HUES6 (cell line): ENCODE results near the gene FCER2.
"Not testable (repeated sequence)": the region's sequence is repeated elsewhere in the genome, so short reads cannot be mapped to it uniquely, and the experiment has no call there.

Experiments
- H3K27ac ChIP-seq: 2 replicates; pipeline ENCODE4 v1.7.0; 2013; ENCODE audit warnings: low read depth, mild to moderate bottlenecking, low read length, inconsistent platforms
- H3K27me3 ChIP-seq: 2 replicates; pipeline ENCODE4 v1.6.1; 2013; ENCODE audit warnings: low read length; ENCODE audit not compliant: control insufficient read depth, insufficient read depth
- H3K36me3 ChIP-seq: 2 replicates; pipeline ENCODE4 v1.6.1; 2013; ENCODE audit warnings: low read length; ENCODE audit not compliant: control insufficient read depth, insufficient read depth
- H3K4me1 ChIP-seq: 2 replicates; pipeline ENCODE4 v1.6.1; 2013; ENCODE audit warnings: low read length; ENCODE audit not compliant: control insufficient read depth, insufficient read depth
- H3K4me3 ChIP-seq: 2 replicates; pipeline ENCODE4 v1.5.1; 2013; ENCODE audit warnings: low read depth, low read length
- H3K9ac ChIP-seq: one replicate; pipeline ENCODE4 v1.6.1; 2013; ENCODE audit warnings: mild to moderate bottlenecking, low read length
- H3K9me3 ChIP-seq: 2 replicates; pipeline ENCODE4 v1.6.1; 2013; ENCODE audit warnings: low read depth, low read length; ENCODE audit not compliant: control insufficient read depth, insufficient read depth

Gene FCER2

DNA sequence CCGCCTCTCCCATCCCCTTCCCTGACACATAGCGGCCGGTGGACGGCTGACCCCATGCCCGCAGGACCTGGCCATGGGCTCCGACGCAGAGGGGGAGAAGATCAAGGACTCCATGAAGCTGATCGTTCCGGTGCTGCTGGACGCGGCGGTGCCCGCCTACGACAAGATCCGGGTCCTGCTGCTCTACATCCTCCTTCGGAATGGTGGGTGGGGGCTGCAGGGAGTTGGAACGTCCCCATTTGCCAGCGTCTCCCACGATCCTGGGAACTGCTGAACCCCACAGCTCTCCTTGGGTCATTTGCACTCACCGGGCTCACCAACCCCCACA is 57.4 kb downstream of the FCER2 start:
- Histone ChIP-seq H3K4me3 (no peak overlapping the region), H3K36me3 (peaks cover 24% of the 10 kb centered on the region), H3K4me1 (no peaks in the 10 kb centered on the region), H3K27me3 (no peaks in the 10 kb centered on the region), H3K27ac (no peak overlapping the region), H3K9ac (no peak overlapping the region), H3K9me3 (no peaks in the 10 kb centered on the region; the same call in 1 of the 2 replicates)

DNA sequence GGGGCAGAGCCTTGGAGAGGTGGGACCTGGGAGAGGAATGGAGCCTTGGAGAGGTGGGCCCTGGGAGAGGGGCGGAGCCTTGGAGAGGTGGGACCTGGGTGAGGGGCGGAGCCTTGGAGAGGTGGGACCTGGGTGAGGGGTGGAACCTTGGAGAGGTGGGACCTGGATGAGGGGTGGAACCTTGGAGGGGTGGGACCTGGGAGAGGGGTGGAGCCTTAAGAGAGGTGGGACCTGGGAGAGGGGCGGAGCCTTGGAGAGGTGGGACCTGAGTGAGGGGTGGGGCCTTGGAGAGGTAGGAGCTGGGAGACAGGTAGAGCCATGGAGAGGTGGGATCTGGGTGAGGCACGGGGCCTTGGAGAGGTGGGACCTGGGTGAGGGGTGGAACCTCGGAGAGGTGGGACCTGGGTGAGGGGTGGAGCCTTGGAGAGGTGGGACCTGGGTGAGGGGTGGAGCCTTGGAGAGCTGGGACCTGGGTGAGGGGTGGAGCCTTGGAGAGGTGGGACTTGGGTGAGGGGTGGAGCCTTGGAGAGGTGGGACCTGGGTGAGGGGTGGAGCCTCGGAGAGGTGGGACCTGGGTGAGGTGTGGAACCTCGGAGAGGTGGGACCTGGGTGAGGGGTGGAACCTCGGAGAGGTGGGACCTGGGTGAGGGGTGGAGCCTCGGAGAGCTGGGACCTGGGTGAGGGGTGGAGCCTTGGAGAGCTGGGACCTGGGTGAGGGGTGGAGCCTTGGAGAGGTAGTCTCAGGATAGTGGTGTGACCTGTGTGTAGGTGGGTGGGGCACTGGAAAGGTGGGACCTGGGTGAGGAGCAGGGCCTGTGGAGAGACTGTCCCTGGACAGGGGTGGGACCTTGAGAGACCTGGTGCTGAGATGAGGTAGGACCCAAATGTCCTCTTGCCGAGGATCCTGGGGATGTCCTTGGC is 58.0 kb downstream of the FCER2 start:
- not testable (repeated sequence) for H3K4me3 ChIP-seq, H3K27me3 ChIP-seq, H3K9me3 ChIP-seq, H3K27ac ChIP-seq, H3K4me1 ChIP-seq, H3K9ac ChIP-seq
- peaks cover 24% of the 10 kb centered on the region for H3K36me3 ChIP-seq

DNA sequence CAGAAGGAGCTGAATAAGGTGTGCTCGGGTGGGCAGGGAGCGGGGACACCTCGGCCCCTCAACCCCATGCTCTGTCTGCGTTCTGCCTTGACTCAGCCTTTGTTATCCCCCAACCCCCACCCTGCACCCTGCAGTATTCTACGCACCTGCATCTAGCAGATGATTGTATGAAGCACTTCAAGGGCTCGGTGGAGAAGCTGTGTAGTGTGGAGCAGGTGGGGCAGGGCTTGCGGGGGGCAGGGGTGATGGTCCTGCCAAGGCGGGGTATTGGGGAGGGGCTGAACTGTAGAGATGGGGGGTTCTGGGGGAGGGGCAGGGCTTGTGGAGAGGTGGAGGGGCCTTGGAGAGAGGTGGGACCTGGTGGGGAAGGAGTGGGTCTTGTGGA is 58.9 kb downstream of the FCER2 start:
- Histone ChIP-seq H3K4me1 (no peaks in the 10 kb centered on the region), H3K27ac (no peak overlapping the region)

DNA sequence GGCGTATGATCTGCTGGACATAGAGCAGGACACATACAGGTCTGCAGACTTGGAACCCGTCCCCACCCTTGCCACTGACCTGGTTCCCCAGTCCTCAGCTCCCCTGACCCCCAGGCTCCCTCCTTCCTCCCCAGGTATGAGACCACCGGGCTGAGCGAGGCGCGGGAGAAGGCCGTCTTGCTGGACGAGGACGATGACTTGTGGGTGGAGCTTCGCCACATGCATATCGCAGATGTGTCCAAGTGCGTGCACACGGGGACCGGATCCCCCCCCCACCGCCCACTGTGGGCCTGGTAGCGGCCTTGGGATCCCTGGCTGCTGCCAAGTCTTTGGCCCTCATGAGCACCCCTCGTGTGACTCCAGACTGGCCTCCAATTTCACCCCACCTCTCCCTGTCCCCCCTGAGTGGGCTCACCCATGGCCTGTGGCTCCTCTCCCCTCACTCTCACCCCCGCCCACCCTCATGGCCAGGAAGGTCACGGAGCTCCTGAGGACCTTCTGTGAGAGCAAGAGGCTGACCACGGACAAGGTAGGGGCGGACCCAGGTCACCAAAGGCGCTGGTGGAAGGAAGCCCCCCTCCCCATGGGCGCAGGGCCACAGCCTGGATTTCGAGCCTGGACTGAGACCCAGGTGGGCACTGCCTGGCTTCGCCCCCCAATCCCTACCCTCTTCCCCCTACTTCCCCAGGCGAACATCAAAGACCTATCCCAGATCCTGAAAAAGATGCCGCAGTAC is 59.5 kb downstream of the FCER2 start:
- no peaks in the 10 kb centered on the region for H3K27me3 ChIP-seq
- no peaks in the 10 kb centered on the region; the same call in 1 of the 2 replicates for H3K4me1 ChIP-seq
- peaks cover 24% of the 10 kb centered on the region for H3K36me3 ChIP-seq
- no peak overlapping the region for H3K4me3 ChIP-seq
- H3K27ac ChIP-seq = no peak overlapping the region
- H3K9ac ChIP-seq = no peak overlapping the region
- H3K9me3 ChIP-seq = no peaks in the 10 kb centered on the region; the same call in 1 of the 2 replicates

More for the DNA sequence above, 58.9 kb downstream of the FCER2 start:
- Histone ChIP-seq H3K4me3 (no peak overlapping the region), H3K27me3 (no peaks in the 10 kb centered on the region), H3K9ac (no peak overlapping the region), H3K9me3 (no peaks in the 10 kb centered on the region; the same call in 1 of the 2 replicates), H3K36me3 (peaks cover 24% of the 10 kb centered on the region)

DNA sequence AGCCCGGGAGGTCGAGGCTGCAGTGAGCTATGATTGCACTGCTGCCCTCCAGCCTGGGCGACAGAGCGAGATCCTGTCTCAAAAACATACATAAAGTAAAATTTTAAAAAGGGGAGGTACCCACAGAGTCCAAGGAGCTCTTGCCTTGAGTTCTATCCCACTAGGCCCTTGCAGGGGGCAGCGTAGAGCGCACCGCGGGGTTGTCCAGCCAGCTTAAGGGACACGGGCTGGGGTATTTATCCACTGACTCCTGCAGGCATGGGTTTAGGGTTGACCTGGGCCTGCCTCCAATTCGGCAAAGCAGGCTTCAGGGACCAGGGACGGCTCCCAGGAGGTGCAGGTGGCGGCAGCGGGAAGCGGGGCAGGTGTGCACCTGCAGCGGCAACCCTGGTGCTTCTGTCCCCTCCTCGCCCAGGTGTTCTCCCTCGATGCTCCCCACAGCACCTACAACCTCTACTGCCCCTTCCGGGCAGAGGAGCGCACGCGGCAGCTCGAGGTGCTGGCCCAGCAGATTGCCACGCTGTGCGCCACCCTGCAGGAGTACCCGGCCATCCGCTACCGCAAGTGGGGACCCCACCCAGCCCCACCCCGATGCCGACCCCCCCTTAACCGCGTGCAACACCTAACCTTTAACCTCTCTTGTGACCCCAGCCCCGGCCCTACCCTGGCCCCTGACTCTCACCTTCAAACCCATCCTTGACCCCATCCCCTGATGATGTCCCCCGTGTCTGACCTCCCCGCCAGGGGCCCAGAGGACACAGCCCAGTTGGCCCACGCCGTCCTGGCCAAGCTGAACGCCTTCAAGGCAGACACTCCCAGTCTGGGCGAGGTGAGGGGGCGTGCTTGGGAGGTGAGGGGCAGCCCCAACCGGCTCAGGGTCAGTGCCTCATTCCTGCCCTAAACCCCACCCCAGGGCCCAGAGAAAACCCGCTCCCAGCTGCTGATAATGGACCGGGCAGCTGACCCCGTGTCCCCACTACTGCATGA is 60.3 kb downstream of the FCER2 start:
- peaks cover 21% of the 10 kb centered on the region for H3K36me3 ChIP-seq
- no peak overlapping the region for H3K27ac ChIP-seq
- H3K4me3 ChIP-seq = no peak overlapping the region
- no peak overlapping the region for H3K9ac ChIP-seq
- no peaks in the 10 kb centered on the region; the same call in 1 of the 2 replicates for H3K9me3 ChIP-seq
- peaks cover 1% of the 10 kb centered on the region for H3K4me1 ChIP-seq
- peaks cover 2% of the 10 kb centered on the region for H3K27me3 ChIP-seq

DNA sequence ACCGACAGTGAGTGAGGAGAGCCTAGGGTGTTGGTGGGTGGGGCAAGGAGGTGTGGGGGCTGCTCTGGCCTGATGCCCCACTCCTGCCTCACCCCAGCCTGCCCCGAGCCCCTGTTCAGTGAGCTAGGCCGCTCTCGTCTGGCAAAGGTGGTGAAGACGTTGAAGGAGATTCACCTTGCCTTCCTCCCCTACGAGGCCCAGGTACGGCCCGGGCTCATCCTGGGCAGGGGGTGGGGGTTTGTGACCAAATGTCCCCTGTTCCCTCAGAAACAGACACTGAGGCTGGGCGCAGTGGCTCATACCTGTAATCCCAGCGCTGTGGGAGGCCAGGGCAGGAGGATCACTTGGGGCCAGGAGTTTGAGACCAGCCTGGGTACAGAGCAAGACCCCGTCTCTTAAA is 61.1 kb downstream of the FCER2 start:
- Histone ChIP-seq H3K4me3 (no peak overlapping the region), H3K27me3 (peaks cover 9% of the 10 kb centered on the region), H3K36me3 (peaks cover 17% of the 10 kb centered on the region), H3K9ac (no peak overlapping the region), H3K4me1 (peaks cover 5% of the 10 kb centered on the region), H3K27ac (no peak overlapping the region), H3K9me3 (no peaks in the 10 kb centered on the region; the same call in 1 of the 2 replicates)

DNA sequence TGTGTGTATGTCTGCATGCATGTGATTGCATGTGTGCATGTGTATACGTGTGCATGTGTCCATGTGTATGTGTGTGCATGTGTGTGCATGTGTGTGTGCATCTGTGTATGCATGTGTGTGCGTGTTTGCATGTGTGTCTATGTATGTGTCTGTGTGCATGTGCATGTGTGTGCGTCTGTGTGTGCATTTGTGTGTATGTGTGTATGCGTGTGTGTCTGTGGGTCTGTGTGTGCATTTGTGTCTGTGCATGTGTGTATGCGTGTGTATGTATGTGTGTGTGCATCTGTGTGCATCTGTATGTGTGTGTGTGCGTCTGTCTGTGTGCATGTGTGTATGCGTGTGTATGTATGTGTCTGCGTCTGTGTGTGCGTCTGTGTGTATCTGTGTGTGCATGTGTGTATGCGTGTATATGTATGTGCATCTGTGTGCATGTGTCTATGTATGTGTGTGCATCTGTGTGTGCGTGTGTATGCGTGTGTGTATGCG is 62.0 kb downstream of the FCER2 start:
- Histone ChIP-seq H3K4me3 (no peak overlapping the region), H3K36me3 (peaks cover 17% of the 10 kb centered on the region), H3K9ac (no peak overlapping the region), H3K9me3 (no peaks in the 10 kb centered on the region; the same call in 1 of the 2 replicates), H3K27me3 (peaks cover 18% of the 10 kb centered on the region), H3K4me1 (peaks cover 5% of the 10 kb centered on the region), H3K27ac (no peak overlapping the region)

DNA sequence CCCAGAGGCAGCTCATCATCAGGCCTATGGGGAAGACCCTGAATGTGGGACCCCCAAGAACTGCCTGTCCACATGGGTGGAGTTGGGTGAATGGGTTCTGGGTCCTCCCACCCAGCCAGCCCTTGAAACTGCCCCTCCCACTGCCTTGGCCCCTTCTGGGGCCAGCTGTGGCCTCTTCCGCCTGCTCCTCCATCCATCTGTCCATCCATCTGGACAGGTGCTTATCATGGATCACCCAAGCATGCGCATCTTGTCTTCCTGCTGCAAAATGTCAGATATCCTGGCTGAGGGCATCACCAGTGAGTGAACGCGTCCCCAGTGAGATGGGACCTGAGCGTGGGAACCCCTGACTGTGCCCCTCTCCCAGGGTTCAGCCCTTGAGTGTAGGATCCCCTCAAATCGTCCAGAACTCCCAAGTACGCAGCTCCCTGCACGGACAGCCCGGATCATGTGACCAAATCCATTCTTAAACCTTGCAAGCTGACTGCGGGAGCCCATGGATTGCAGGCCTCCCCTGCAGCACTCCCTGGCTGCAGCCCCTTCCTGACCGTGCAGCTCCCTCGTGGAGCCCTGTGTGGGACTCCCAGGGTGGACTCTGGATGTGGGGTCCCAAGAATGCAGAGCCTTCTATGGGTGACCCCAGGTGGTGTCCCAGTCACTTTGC is 63.0 kb downstream of the FCER2 start:
- peaks cover 22% of the 10 kb centered on the region for H3K27me3 ChIP-seq
- H3K9me3 ChIP-seq = no peaks in the 10 kb centered on the region; the same call in 1 of the 2 replicates
- peaks cover 11% of the 10 kb centered on the region for H3K36me3 ChIP-seq
- no peak overlapping the region for H3K4me3 ChIP-seq
- peaks cover 5% of the 10 kb centered on the region for H3K4me1 ChIP-seq
- no peak overlapping the region for H3K27ac ChIP-seq
- no peak overlapping the region for H3K9ac ChIP-seq
